NCI-H226 (cell line): ENCODE data around the gene GNMT.
"Not testable (repeated sequence)": the region's sequence is repeated elsewhere in the genome, so short reads cannot be mapped to it uniquely, and the experiment has no call there.

ENCODE experiments used
- DNase-seq: peaks from one replicate; pipeline ENCODE4 v3.0.0-alpha.2; 2015

GNMT gene

DNA sequence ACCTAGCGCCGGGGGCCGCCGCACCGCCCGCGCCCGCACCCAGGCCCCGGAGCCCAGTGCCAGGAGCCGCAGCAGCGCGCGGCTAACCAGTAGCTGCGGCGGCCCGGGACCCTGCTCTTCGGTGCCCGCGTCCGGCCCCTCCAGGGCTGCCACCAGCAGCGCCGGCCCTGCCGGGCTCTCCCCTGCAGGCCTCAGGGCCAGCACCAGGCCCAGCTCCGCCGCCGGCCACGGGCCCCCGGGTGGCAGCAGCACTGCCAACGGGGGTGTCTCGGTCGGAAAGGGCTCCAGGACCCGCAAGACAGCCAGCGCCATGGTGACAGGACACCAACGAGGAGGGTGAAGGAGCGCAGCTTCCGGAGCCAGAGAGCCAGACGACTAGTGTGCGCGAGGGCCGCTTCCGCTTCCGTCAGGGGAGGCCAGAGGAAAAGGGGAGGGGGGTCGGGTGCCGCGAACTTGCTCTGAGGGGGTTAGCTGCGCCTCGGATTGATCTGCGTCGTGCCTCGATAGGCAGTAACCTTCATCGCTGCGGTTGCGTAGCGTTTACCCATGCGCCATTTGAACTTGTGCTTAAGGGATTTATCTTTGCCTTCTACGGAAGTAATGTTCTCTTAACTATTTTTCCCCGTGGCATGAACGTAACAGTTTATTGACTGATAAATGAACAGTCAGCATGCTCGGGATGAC is 18.4 kb downstream of the GNMT start, which contains the start of gene PEX6:
Gene PEX6 (minus strand): TSS at position 343 of the 684 bp plus-strand sequence. CDS start 31 bp downstream, at position 312.
- DNase-seq, result peak; percentile 70

DNA sequence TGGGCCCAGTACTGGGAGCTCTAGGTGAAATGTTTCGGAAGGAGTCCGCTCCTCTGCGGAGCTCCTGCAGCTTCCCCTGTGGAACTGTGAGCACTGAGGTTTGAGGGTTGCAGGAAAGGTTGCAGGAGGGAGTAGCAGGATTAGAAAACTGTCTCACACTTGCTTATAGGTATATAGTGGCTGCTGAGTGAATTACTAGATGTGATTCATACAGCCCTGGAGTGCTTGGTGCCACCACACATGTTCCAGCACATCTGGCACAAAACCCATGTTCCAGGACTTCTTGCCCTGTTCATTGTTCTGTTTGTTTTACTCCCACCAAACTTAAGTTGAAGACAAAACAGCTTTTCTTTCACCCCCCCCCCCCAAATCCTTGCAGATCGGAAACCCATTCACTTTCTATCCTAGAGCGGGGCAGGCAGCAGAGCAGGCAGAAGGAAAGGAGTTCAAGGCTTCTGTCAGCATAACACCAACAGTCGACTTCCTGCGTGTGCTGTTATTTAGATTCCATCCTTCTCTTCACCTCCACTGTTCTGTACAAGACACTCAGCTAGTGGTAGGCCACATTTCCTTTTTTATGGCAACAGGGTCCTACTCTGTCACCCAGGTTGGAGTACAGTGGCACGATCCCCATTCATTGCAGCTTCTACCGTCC is 19.1 kb downstream of the GNMT start:
- DNase-seq, result peak; percentile 5

DNA sequence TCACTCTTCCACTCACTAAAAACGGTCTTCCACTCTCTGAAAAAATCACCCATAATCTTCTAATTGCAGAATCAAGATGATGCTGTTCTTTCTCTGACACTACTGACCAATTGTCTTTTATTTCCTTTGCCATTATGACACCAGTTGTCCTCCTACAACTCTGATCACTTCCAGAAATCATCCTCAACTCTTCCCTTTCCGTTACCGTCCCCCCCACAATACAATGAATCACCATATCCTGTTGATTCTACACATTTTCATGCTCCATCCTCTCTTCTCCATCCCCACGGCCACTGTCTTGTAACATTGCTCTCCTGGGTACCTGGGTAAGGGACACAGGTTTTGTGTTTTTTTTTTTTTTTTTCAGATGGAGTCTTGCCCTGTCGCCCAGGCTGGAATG is 21.3 kb downstream of the GNMT start:
- no peak for DNase-seq

DNA sequence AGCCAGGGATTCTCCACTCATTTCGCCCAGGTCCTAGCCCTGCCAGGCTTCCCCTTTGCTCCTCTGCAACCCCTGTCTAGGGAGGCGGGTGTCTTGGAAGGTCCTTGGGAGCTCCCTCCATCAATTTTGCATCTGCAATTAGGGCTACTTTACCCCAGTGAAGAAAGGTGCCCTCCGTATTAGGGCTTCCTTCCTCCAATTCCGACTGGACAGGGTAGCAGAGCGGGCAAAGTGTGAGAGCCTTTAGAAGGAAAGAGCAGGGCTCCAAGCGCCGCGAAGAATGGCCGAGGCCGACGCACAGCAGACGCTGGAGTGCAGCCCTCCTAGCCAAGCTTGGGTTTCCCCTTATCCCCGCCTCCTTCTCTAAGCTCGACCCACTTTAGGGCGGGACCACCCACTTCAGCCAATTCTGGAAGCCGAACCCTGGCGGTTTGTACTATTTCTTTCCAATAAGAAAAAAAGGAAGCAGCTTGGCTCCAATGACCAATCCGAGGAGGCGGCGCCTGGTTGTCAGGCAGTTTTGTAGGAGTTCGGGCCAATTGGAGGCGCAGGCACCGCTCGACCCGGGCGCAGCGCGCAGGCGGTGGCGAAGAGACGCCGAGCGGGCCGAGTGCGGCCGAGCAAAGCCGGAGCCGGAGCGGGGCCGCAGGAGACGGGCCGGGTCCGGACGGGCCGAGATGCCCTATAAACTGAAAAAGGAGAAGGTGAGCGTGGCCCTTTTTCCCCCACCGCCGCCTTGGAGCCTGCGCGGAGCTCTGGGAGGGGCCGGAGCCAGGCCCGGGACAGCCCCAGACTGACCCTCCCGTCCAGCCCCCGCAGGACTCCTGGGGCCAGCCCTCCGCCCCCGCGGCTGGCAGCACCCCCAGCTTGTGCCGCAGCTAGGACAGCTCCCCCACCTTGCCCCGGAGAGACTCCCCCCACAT is 23.7 kb downstream of the GNMT start, which contains the start of gene PPP2R5D:
Gene PPP2R5D (plus strand): TSS at position 570 of the 923 bp plus-strand sequence. CDS start 108 bp downstream, at position 678.
- DNase-seq, result peak; percentile 98

DNA sequence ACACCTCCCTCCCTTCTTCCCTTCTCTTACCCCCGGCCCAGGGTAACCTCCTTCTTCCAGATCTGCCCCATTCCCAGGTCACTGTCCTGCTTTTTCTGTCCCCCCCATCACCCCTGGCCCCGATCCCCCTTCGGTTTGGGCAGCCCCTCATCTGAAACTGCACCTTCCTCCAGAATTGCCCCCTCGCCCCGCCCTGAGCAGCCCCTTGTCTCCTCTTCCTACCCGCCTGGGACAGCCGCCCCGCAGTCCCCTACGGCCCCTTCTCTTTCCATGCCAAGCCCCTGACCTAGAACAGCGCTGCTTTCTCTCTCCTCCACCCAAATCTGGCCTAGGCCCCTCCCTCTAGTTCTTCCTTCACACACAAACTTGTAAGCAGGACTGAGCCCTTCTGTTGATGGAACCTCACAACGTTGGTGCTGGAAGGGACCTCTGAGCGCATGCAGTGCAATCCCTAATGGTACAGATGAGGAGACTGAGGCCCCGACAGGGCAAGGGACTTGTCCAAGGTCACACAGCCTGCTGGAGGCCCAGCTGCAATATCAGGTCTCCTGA is 24.4 kb downstream of the GNMT start:
- DNase-seq, result no peak

DNA sequence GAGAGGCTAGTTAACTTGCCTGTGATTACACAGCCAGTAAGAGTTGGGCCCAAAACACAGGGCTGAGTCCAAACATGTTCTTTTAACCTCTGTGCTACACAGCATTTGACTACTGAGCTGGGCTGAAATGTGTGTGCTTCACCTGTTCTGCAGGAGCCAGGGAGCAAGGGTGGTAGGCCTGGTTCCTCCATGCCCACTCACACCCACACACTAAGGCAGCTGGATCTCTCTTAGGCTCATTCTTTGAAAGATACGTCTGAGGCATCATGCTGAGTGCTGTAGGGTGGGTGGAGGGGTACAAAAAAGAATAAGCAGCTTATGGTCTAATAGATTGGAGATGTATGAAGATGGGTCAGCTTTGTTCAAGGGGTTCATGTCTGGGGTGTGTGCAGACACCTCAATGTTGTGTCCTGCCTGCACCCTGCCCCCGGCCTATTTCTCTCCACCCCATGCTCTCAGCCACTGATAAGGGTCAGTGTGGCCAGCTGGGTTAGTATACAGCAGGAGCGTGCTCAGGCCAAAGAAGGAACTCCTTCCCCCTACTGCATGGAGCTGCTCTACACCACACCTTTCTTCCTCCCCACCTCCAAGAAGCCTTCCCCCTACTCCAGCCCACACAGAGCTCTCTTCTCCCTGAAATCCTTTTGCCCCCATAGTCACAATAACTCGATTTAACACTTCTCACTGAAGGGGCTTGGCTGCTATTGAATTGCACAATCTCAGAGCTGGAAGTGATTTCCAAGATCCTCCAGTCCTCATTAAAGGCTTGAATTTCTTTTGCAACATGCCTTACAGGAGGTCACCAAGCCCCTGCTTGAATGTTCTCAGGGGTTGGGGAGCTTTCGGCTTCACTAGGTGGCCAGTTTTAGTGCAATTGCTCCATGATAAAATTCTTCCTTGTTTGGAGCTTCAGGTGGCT is 27.2 kb downstream of the GNMT start:
- DNase-seq, result no peak

DNA sequence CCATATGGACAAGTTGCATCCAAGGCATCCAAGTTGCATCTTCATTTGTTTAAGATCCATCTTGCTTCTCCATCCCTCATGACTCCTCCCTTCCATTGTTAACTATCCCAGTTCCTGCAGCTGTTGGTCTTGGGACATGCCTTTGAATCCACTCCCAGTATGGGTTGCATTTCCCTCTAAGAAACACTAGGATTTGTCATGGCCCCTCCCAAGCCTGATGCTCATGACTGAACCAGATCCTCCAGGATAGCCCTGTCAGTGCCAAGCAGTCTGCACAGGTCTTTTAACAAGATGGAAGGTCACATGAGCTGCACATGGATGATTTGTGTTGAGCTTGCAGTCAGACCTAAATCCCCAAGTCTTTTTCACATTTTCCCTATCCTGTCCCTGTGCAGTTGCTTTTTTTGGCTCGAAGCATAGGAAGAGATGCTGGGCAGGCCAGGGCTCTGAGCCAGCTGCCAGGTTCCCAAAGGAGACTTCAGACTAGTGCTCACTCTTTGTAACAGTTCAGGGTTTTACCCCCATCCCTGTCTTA is 28.0 kb downstream of the GNMT start:
- no peak for DNase-seq

DNA sequence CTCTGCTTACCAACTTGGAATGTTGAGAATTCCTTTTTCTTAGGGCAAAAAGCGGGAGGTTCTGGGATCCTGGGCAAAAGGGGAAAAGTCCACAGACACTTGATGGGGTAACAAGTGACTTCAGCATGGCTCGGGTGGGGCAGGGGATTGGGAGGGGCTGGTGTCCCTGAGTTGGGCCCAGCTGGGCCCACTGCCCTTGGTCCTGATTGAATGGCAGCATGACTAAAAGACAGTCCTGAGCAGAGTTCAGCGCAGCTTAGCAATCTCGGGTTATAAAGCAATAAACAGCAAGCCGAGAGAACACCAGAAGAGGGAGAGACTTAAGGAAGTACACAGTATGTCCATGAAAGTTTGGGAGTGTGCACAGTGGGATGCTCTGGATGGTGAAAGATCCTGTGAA is 29.4 kb downstream of the GNMT start:
- no peak for DNase-seq

DNA sequence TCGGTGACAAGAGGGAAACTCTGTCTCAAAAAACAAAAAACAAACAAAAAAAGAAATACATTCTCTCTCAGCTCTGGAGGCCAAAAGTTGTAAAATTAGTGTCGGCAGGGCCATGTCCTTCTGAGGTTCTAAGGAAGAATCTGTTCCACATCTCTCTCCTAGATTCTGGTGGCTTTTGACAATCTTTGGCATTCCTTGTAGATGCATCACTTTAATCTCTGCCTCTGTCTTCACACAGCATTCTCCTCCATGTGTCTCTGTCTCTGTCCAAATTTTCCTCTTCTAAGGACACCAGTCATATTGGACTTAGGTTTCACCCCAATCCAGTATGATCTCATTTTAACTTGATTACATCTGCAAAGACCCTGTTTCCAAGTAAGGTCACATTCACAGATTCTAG is 32.9 kb downstream of the GNMT start:
- DNase-seq, result no peak

DNA sequence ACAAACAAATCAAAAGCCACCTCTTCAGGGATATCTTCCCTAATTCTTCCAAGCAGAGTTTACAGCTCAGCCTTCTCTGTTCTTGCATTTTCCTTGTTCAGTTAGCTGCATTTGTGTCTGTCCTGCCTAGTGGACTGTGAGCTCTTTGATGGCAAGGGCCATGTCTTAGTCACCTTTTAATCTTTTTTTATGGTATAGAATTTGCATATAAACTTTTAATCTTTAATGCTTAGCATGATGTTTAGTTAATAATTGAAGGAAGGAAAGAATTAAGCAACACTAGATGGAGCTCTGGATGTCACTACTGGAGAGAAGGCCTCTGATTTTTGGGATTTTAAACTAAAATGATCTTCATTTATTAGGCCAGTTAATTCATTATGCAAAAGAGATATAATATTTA is 36.0 kb downstream of the GNMT start:
- DNase-seq, result no peak

DNA sequence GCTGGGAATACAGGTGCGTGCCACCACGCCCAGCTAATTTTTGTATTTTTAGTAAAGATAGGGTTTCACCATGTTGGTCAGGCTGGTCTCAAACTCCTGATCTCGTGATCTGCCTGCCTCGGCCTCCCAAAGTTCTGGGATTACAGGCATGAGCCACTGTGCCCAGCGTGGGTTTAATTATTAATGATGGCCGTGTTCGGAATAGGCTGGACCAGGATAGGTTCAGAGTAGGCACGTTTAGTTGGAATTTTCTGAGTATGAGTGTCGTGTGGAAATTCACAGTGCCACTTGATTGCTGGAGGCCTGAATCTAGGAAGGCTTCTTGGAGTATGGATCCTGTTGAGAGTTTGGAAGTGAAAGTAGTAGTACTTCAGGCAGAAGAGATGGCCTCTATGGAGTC is 37.7 kb downstream of the GNMT start:
- DNase-seq, result not testable (repeated sequence)

DNA sequence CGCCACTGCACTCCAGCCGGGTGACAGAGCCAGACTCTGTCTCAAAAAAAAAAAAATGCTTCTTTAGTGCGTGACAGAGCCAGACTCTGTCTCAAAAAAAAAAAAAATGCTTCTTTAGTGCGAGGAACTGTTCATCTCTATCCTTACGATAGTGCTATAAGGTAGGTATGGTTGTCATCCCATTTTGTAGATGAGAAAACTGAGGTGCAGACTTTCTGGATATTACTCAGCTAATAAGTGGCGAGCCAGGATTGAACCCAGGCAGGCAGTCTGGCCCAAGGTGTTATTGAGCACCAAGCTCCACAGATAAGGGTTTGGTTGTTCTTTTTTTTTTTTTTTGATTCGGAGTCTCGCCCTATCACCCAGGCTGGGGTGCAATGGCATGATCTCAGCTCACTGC is 41.3 kb downstream of the GNMT start:
- no peak for DNase-seq

DNA sequence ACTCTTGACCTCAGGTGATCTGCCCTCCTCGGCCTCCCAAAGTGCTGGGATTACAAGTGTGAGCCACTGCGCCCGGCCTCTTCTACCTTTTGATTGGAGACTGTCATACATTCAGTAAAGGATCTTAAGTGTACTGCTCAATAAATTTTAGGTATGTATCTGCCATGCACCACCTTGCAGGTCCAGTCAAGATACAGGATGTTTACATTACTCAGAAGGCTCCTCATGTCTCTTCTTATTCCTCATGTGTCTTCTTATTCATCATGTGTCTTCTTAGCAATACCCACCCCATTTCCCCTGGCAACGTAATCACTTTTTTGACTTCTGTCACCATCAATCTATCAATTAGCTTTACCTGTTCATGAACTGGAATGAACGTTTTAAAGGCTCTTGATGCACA is 45.3 kb downstream of the GNMT start:
- DNase-seq, result no peak

DNA sequence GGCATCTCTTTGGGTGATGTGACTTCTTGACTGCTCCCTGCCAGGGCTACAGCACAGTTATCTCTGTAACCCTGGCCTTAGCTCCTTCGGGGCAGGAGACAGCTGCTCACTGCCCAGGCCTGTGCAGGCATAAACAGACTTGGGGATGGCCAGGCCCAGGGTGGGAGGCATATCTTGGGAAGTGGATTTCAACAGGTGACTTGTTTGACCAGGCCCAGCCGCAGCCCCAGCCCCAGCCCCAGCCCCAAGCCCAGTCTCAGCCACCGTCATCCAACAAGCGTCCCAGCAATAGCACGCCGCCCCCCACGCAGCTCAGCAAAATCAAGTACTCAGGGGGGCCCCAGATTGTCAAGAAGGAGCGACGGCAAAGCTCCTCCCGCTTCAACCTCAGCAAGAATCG is 45.7 kb downstream of the GNMT start:
- DNase-seq, result no peak

DNA sequence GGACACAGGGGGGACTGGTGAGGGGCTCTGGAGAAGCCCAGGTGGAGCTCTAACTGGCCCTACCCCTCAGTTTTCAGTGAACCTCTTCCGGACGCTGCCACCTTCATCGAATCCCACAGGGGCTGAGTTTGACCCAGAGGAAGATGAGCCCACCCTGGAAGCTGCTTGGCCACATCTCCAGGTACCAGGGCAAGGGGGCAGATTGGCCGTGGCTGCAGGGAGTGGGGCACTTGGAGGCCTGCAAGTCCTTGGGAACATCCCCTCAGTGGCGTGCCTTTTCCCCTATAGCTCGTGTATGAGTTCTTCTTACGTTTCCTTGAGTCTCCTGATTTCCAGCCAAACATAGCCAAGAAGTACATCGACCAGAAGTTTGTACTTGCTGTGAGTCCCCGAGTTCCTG is 46.6 kb downstream of the GNMT start:
- DNase-seq, result no peak

DNA sequence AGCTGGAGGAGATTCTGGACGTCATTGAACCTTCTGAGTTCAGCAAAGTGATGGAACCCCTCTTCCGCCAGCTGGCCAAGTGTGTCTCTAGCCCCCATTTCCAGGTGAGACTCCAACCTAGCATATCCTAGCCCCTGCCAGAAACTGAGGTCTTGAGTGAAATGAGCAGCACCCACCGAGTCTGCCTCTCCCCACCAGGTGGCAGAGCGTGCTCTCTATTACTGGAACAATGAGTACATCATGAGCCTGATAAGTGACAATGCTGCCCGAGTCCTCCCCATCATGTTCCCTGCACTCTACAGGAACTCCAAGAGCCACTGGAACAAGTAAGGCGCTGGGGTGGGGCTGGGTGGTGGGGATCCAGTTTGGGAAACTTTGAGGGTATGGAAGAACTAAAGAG is 48.6 kb downstream of the GNMT start:
- no peak for DNase-seq

DNA sequence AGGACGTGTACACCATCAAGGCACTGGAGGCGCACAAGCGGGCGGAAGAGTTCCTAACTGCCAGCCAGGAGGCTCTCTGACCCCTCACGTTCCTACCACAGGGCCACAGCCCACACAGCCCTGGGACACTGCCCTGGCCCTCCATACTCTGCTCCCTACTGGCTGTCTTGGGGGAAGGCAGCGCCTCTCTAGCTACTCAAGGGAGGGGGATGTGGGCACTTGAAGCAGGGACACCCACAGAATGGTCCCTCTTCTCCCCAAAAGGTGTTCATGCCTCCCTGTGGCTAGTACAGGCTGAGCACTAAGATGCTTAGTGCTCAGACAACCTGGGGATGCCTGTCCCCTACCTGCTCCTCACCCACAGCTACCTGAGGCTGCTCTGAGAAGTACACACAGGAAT is 50.7 kb downstream of the GNMT start:
- no peak for DNase-seq

DNA sequence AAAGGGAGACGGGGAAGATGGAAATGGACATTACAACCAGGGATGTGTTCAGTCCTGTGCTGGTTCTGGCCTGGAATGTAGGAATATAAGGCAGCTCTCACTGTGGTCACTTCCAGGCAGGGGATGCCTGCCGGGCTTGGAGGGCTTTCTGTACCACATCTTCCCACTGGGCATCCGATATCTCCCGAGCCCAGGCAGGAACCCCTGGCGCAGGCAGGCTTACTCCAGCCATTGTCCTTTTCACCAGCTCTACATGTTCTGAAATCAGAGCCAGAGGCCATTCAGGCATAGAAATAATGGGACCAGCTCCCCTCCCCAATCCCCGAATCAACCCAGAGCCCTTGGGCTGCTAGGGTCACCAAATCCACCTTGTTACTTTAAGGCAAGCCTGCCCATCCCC is 51.8 kb downstream of the GNMT start:
- DNase-seq, result no peak

DNA sequence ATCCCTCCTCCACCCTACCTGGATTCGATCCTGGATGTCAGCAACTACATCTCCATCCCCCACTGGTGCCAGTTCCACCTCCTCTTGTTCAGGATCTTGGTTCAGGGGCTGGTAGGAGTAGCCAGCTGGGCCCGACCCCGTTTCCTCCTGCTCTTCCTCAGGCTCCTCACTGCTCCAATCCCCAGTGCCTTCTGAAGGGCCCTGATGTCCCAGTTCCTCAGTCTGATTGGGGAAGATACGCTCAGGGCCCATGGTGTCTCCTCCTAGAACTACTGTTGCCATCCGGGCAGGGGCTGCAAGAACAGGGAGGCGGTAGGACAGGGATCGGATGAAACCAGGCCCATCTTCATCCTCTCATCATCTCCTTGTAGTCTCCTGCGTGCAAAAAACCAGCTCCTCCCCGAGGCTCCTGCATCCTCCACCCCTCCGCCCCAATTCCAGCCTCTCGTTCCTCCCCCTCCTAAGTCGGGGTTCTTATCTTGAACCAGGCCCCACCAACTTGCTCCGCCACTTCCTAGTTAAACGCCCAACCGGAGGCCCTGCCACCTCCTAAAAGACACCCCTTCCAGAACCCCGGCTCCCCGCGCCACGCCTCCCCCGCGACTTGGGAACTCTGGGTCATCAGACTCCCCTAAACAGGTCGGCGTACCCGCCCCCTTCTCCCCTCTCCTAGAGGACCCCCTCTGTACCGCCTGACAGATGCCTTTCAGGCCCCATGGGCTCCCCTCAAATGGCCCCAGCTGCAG is 52.7 kb downstream of the GNMT start:
- peak; percentile 64 for DNase-seq
